Stimulated activated CD8-positive, alpha-beta memory T cell treated with anti-CD3 and anti-CD28 coated beads, Interleukin-2, amount 100 ng/mL, for 48 hours (primary cell): ENCODE measurements around the gene IRF2BPL.

Experiments
- DNase-seq, 2 donors: peaks; one replicate each; pipeline ENCODE4 v3.0.0-alpha.2; 2020; ENCODE audit warnings: low read depth in 2 of 2

IRF2BPL gene

DNA sequence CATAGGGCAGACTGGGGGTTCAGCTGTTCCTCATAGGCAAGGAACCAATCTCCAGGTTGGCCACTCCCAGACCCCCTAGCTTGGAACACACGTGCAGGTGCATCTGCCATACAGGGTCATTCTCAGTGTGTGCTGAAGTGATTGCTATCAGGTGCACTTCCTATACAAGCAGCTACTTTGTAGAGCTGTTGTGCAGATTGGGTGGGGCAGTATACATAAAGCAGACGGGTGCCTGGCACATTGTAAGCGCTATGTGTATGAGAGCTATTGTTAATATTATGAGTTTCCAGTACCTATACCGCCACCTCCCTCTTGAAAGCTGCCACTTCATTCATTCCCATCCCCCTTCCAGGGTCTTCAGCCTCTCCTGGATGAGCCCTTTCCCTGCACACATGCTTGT is 17.3 kb downstream of the IRF2BPL start:
- no peak for DNase-seq

DNA sequence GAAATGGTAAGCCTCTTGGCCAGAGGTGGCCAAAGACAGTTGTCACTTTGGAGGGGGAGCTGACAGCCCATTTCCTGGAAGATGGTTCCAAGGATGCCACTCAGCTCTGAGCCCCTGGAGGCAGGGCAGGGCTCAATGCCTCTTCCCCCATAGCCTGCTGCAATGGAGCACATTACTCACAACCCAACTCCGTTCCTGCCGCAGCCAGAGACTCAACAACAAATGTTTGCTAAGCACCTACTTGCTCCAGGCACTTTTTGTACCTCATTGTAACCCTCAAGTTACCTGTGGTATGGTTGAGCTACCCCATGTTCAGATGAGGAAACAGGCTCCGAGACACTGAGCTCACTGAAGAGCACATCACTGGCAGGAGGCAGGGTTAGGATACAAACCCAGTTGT is 19.5 kb downstream of the IRF2BPL start:
- no peak for DNase-seq

DNA sequence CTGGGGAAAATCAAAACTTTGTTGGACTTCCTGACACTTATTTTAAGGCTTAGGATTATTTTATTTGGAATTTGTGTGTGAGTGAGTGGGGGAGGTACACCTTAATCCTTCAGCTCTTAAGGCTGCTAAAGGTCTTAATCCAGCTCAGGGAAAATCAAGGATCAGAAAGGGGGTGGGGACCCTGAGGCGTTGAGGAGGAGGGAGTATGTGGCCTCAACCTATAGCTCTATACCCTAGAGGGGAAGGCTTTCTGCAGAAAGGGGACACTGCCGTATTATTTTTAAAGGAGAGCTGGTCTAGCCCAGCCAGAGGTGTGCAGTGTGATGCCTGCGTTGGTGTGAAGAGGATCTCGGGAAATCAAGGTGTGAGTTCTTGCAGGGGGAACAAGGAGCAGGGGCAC is 20.0 kb downstream of the IRF2BPL start:
- DNase-seq: no peak

DNA sequence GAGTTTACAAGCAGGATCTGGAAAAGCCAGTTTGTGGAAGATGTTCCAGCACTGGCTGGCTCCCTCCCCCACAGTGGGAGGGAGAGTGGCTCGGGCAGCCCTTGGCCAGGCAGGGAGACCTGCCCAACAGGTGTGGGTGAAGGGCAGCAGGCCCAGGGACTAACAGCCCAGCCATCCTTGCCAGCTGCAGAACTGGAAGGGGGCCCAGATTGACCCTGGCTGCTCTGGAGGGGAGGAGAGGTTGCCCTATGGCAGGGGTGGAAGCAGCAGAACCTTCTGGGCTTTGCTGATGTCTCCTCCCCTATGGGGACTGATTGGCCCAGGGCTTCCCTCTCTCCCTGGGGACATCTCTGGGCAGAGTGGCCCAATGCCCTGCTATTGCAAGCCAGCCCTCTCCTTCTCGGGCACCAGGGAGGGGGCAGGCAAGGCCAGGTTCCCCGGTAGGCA is 20.5 kb downstream of the IRF2BPL start:
- DNase-seq: no peak

DNA sequence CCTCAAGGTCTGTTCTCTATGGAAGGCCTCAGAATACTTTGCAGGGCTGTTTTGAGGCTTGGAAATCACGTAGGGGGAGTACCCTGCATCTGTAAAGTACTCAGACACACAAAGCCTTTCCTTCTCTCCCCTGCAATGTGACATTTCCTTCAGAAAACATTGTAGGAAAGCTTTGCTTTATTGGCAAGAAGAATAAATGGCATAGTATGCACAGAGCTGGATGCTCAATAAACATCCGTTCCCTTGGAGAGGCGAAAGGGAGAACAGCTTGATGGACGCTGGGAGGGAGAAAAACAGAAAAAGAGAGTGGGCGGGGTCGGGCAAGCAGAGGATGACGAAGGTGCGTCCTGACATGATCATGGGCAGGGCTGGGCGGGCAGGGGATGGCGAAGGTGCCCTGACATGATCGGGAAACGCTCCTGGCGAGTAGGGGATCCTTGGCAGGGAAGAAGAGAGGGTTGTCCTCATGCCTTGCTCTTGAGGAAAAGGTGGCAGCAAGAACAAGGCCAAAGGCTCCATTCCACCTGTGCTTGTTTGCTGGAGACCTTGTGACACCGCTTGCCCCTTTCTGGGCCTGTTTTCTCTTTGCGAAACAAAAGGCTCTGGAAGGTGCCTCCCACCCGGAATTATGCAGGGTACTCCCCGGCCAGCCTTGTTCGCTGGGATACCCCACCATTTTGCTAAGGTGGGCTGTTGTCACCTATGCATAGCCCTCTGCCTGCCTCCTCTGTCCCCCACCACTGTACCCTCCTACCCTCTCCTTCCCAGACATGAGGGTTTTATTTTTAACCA is 21.1 kb downstream of the IRF2BPL start:
- DNase-seq: no peak

DNA sequence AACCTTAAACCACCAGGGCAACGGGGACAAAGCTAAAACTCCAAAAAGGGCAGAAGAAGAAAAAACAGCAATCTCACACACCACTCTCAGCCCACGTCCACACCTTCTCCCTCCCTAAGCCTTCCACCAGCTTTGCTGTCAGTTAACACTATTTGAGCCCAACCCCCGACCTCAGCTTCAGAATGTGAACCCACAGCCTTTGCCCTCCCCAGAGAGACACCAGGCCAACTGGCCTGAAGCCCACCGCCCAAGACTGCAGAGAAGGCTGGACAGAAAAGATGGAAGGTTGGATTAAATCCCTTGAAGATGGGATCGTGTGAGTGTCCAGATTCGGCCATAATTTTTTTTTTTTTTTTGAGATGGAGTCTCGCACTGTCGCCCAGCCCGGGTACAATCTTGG is 22.4 kb downstream of the IRF2BPL start:
- no peak for DNase-seq

DNA sequence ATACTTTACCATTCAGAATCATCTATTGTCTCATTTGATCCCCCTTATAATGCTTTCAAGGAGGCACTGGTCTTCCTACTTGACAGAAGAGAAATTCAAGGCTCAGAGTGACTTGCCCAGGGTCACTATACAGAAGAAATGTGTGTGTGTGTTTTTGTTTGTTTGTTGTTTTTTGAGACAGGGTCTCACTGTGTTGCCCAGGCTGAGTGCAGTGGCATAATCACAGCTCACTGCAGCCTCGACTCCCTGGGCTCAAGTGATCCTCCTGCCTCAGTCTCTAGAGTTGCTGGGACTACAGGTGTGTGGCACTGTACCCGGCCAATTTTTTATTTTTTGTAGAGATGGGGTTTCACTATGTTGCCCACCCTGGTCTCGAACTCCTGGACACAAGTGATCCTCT is 22.9 kb downstream of the IRF2BPL start:
- DNase-seq: no peak

DNA sequence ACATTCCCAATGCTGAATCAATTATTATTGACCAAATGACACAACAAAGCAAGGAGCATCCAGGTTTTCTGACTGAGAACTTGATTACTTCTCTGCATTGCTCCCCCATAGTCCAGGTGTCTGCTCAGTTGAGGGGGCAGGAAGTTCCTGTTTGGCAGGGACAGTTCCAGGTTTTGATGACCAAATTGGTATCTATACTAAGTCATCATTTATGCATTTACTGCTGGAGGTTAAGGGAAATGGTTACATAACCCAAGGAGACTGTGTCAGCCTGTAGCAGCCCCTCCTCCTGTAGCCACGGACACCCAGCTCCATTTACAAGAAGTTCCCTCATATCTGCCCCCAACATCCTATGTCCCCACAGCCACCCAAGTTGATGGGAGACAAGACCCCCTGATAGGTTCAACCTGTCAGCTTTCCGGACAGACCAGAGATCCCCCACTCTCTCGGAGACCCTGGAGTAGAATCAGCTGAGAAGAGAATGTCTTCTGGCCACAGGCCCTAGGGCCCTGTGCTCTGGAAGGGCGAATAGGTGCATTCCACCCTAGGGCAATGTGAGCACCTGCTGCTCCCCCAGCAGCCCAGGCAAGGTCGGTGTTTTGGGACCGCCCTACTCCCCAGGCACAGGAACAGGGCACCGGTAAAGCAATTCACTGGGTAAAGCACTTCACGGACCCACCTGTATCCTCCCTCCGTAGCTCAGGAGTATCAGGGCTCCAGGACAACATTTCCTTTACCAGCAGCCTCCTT is 23.6 kb downstream of the IRF2BPL start:
- no peak for DNase-seq

DNA sequence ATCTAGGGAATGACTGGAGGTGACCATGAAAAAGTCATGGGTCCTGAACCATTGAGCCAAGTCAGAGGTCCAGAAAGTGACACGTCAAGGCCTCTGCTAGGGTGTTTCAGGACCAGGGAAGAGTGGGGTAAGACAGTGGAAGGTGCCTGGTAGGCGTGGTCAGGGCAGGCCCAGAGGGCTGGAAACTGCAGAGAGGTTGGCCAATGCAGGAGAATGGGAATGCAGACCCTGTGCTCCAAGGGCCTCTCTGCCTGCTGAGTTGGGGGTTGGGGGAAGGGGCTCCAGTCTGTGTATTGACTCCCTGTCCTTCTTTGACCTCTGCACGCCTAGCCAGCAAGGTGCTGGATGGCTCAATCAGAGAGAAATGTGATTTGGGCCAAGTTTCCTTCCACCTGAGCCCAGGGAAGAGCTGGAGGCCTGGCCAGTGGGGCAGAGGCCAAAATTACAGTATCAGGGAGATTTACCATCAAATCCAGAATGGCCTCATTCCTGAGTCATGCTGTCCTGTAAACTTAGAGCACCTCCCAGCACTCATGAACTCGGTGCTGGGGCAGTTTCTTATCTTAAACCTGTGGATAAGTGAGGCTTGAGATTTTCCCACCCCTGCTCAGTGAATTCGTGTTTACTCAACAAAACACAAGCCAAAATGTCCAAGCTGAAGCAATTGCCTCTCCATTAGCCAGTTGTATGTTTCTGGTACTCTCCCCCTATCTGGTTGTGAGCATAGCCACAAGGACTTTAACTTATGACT is 24.4 kb downstream of the IRF2BPL start:
- DNase-seq: no peak

DNA sequence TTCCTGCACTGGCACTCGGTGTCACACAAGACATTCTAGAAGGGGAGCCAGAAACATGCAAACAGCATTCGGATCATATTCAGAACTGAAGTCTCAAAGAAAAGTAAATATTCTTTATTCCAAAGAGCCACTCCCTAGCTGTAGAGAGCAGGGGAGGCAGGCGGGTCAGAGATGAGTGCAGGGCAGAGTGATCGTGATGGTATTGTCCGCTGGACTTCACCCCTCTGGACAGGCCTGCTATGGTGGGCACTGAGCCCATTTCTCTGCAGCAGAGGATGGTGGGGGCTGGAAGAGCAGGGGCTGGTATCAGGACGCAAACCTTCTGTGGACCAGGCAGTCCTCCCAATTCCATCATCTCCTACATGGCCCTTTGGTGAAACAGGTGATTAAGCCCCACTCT is 25.6 kb downstream of the IRF2BPL start:
- DNase-seq: no peak

DNA sequence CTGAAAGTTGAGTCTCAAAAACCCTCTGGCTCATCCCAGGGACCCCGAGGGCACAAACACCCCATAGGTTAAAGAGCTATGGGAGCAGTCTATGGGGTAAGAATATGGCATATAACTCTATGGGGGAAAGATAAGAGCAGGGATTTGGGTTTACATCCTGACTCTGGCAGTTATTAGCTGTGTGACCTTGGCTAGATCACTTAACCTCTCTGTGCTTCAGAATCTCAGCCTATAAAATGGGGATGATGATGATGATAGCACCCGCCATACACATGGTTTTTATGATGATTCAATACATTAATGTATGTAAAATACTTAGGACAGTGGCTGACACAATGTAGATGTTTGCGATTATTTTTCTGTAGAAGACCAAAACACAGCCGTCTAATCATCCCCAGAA is 26.2 kb downstream of the IRF2BPL start:
- DNase-seq: no peak

DNA sequence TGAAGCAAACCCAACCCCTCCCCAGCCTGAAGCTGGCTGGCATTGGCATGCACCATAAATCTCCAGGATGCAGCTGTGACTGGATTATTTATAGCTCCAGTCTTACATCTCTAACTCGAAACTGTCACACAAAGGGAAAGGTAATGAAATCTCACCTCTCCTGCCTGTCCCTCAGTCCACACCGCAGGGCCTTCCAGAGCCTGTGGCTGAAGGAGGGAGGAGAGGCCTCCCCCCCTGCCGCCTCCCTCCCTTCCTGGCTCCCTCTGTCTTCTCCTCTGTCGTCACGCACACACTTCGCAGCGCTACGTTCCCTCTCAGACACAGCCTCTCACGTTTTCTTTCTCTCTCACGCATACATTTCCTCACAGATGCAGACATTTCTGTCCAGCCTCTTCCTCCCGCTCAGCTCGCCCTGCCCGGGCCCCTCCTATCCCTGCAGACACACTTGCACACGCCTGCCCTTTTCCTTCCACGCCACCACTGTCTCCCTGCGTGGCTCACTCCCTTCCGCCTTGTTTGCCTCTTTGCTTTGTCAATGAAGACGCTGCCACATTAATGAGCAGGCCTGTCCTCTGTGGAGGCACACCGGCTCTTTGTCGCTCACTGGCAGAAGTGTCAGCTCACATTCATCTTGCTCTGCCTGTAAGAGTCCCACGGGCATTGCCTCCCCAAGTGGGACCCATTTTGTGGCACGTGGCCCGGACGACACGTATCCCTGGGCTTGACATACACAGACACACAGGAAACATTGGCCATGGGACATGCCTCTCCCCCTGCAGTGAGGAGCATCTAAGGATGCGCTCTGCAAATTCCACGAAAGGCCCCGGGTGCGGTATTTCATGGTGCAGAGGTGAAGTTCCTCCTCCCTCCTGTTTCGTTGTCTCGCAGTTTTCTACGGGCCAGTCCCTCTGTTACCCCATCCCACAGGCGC is 27.9 kb downstream of the IRF2BPL start:
- DNase-seq: no peak

DNA sequence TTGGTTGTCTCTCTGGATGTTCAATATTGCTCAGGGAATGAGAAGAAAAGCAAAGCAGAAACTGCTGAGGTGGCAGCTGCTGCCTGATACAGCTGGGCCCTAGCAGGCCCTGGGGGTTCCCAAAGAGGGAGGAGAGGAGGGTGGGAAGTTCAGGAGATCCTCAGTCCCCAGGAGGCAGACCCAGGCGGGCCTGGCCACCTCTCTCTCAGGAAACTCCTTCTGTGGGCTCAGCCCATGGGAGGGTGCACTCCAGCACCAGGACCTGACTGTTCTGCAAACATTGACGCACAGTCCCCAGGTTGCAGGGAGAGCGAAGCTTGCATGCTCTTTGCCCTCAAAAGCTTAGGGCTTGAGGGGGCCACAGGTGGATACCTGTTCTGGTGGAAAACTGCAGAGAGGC is 29.6 kb downstream of the IRF2BPL start:
- no peak for DNase-seq

DNA sequence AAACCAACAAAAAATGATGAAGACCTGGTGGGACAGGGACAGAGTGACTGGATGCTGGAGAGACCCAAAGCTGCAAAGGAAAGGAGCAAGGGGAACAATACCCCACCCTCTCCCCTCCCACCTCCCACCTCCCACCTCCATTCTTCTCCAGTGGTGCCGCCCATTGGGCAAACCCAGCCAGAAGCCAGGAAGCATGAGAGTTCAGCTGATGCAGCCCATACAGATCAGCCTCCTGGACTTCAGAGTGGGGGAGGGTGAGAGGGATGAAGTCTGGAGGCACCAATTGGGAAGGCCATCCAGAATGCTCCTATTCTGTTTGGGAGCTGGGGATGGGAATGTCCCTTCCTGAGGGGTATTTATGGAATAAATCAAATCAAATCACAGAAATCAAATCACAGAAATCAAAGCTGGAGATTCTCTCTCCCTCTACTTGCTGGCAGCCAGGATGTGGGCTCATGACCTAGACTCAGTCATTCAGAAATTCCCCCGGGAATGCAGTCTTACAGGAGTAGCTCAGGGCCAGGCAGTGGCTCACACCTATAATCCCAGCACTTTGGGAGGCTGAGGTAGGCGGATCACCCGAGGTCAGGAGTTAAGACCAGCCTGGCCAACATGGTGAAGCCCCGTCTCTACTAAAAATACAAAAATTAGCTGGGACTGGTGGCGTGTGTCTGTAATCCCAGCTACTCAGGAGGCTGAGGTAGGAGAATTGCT is 31.1 kb downstream of the IRF2BPL start:
- no peak for DNase-seq

DNA sequence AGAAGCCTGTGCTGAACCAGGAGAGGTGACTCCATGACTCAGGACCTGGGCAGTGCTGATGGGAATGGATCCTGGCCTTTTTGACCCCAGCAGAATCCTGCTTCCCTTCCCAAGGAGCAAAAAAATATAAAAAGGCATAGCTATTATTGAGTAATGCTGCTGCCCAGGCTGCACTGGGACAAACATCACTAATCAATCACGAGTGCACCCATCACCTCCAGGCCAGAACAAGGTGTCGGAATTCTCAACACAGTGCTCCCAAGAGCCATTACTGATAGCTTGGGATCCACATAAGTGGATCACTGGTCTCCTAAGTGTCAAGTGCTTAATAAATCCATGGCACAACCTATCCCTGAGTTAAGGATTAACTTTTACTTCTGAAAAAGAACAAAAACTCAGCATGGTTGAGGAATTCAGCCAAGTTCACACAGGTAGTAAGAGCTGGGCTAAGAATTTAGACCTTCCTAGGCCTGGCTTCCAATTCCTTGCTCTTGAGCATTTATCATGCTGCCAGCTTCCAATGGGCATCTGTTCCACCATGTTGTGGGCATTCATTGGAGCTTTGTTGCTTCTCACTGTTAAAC is 31.9 kb downstream of the IRF2BPL start:
- DNase-seq: no peak

DNA sequence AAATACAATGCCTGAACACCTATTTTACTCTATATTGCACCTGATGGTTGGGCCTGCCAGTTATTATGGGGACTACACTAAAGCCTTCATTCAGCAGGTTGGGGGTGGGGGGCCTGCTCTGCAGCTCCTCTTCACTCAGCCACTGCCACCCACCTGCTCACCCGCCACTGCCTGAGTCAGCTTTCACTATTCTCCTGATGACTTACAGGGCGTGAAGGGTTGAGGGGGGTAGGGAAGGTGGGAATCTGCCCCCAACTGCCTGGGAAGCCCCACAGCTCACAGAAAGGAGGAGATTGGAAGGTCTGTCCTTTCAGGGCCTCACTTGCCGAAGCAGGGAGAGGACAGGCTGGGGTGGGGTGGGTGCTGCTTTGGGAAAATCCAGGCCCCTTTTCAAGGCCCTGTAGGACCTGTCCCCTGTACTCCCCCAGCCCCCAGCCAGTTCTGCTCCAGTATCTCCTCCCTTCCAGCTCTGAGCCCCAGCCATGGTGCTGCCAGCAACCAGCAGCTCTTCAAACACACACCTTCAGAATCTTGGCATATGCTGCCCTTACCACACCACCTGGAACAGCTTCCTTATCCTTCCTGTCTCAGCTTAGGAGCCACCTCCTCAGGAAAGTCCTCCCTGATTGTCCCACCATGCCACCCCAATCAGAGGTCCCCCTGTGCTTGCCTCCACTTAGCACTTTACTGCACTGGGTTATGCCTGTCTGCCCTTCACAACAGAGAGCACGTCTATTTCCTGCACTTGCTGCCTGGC is 33.1 kb downstream of the IRF2BPL start:
- DNase-seq: peak; percentile 16 to 40

DNA sequence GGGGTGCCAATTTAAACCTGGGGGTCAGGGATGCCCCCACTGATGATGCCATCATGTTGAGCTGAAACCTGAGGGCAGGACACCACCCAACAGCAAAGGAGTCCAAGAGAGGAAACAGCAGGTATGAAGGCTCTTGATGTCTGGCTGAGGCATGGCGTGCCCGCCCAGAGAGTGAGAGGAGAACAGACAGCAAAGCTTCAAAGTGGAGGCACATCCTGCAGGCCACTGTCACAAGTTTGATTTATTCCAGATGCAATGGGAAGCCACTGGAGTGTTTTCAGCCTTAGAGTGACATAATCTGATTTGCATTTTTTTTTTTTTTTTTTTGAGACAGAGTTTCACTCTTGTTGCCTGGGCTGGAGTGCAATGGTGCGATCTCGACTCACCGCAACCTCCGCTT is 34.8 kb downstream of the IRF2BPL start:
- no peak for DNase-seq

DNA sequence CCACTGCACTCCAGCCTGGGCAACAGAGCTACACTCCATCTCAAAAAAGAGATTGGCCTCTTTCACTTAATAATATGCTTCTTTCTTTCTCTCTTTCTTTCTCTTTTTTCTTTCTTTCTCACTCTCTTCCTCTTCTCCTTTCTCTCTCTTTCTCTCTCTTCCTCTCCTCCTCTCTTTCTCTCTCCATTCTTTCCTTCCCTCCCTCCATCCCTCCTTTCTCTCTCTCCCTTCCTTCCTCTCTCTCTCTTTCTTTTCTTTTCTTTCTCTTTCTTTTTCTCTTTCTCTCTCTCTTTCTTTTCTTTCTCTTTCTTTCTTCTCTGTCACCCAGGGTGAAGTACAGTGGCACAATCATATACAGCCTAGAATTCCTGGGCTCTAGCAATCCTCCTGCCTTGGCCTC is 38.4 kb downstream of the IRF2BPL start:
- no peak for DNase-seq

DNA sequence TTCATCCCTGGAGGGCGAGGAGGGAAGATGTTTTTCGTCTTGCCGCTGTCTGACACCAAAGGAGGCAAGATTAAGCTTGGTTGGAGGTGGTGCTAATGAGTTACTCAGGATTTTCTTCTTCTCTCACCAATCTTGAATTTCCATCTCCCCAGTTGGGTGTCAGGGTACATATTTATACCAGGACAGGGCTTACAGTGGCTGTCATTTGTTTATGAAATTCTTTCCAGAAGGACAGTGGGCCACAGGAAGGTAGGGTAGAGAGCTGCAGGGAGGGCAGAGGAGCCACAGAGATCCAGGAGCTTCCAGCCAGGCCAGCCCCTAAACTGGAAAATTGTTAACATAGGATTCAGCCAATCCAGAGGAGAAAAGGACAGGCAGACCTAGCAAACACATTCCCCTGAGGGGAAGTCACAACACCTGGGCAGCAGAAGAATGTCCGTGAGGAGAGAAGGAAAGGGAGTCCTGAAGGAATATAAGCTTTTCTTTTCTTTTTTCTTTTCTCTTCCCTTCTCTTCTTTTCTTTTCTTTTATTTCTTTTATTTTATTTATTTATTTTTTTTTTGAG is 40.5 kb downstream of the IRF2BPL start:
- DNase-seq: no peak

DNA sequence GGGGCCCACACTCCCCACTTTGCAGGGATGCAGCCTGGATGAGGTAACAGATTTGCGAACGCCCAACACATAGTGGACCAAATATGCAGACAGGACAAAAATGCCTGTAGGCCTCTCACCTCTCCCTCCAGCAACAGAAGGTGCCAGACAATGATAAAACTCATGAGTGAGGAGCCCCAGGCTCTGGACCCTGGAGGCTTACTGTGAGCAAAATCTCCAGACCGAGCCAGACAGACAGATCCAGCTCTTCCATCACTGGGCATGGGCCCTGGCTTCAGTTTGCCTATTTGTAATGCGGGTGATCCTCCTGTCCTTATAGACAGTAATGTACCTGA is 42.3 kb downstream of the IRF2BPL start:
- DNase-seq: no peak
